Measurements from ENCODE around the gene CLDN25.

Gene CLDN25

GRCh38 chr11:113764527-113765219, 14.9 kb upstream of the CLDN25 start:
- H3K4me3 ChIP-seq (ENCODE audit: low read depth, low read length) = no peak overlapping the region
- TF ChIP-seq CTCF (IDR thresholded peaks at IDR 0.05; ENCODE audit: insufficient read depth, low read depth, low read length, missing control alignments) = no peak
- no peak for DNase-seq (ENCODE audit: low read depth)

GRCh38 chr11:113771964-113772363, 7.6 kb upstream of the CLDN25 start:
- no peak for DNase-seq (ENCODE audit: low read depth)
- TF ChIP-seq CTCF (IDR thresholded peaks at IDR 0.05; ENCODE audit: insufficient read depth, low read depth, low read length, missing control alignments) = no peak
- H3K4me3 ChIP-seq (ENCODE audit: low read depth, low read length) = no peak overlapping the region

GRCh38 chr11:113773092-113773415, 6.5 kb upstream of the CLDN25 start:
- no peak for DNase-seq (ENCODE audit: low read depth)
- peak overlapping the region; percentile 93 for H3K4me3 ChIP-seq (ENCODE audit: low read depth, low read length)
- no peak for TF ChIP-seq CTCF (IDR thresholded peaks at IDR 0.05; ENCODE audit: insufficient read depth, low read depth, low read length, missing control alignments)

GRCh38 chr11:113773416-113774173, 6.0 kb upstream of the CLDN25 start, which contains the start of gene ZW10:
Gene ZW10 (minus strand): TSS chr11:113773692. CDS start chr11:113773666, 26 bp downstream.
- DNase-seq (ENCODE audit: low read depth) = peak; percentile 97
- H3K4me3 ChIP-seq (ENCODE audit: low read depth, low read length) = peak within 1 kb of the TSS; percentile 93
- TF ChIP-seq CTCF (IDR thresholded peaks at IDR 0.05; ENCODE audit: insufficient read depth, low read depth, low read length, missing control alignments) = peak; percentile 66

- no peak for DNase-seq (ENCODE audit: low read depth)
- H3K4me3 ChIP-seq (ENCODE audit: low read depth, low read length) = peak overlapping the region; percentile 93
- TF ChIP-seq CTCF (IDR thresholded peaks at IDR 0.05; ENCODE audit: insufficient read depth, low read depth, low read length, missing control alignments) = no peak
These were observed 5.5 kb upstream of the CLDN25 start for GRCh38 chr11:113774174-113774503.

GRCh38 chr11:113778111-113778910, 1.3 kb upstream of the CLDN25 start:
- TF ChIP-seq CTCF (IDR thresholded peaks at IDR 0.05; ENCODE audit: insufficient read depth, low read depth, low read length, missing control alignments) = no peak
- no peak overlapping the region for H3K4me3 ChIP-seq (ENCODE audit: low read depth, low read length)
- DNase-seq (ENCODE audit: low read depth) = no peak
